IMR-90 (cell line): ENCODE data around the gene SYTL3. TPM values are rescaled to one million over a fixed set of nuclear protein-coding genes. Genes with fewer than 3 reads are reported as not detected.
A peak's percentile ranks its signal among the peaks of the same experiment; 100 is the strongest.

Experiments used
- ATAC-seq: fragments of 200-7000 bp; cut with Tn5 transposase; 2 replicates; pipeline ENCODE4 v1.9.1; 2020; ENCODE audit warnings: low read depth, mild to moderate bottlenecking, moderate library complexity
- BruUV-seq: library from RNA; stranded (reverse); fragments of 400-500 nt; replicated peaks from 2 replicates; lab custom pipeline; 2021; lab: Mats Ljungman, UMichigan
- CTCF ChIA-PET: fragments of 300-600 bp; formaldehyde crosslinking; extraction: SDS; loops from one replicate; lab custom pipeline; 2021; ENCODE audit warnings: antibody characterized with exemption; lab: Yijun Ruan, JAX
- POLR2A ChIA-PET: fragments of 300-600 bp; sonication (Branson Sonifier 250); formaldehyde crosslinking; loops from one replicate; lab custom pipeline; 2022; ENCODE audit warnings: antibody characterized with exemption; ENCODE audit not compliant: unreplicated experiment; lab: Charles Lee
- DNase-seq: peaks from one replicate; pipeline ENCODE4 v3.0.0; 2013
- H2AFZ ChIP-seq: replicated peaks from 2 replicates; pipeline ENCODE3; 2013; ENCODE audit warnings: low read length, mild to moderate bottlenecking; ENCODE audit not compliant: poor library complexity
- H2AK5ac ChIP-seq: 2 replicates; pipeline ENCODE4 v1.6.1; 2013; ENCODE audit warnings: low read depth, low read length, inconsistent platforms
- H2AK9ac ChIP-seq: replicated peaks from 2 replicates; pipeline ENCODE3; 2013; ENCODE audit warnings: mild to moderate bottlenecking, low read depth, low read length, moderate library complexity; ENCODE audit not compliant: poor library complexity
- H2BK120ac ChIP-seq: 2 replicates; pipeline ENCODE4 v1.6.1; 2013; ENCODE audit warnings: low read depth, low read length, inconsistent platforms
- H2BK15ac ChIP-seq: 3 replicates; pipeline ENCODE4 v1.6.1; 2013; ENCODE audit warnings: low read depth, low read length, inconsistent platforms
- H2BK20ac ChIP-seq: 2 replicates; pipeline ENCODE4 v1.6.1; 2013; ENCODE audit warnings: low read depth, mild to moderate bottlenecking, inconsistent platforms, low read length, moderate library complexity
- H2BK5ac ChIP-seq: 2 replicates; pipeline ENCODE4 v1.6.1; 2013; ENCODE audit warnings: mild to moderate bottlenecking, low read depth, low read length, inconsistent platforms; ENCODE audit not compliant: poor library complexity, severe bottlenecking
- H3K14ac ChIP-seq: replicated peaks from 2 replicates; pipeline ENCODE4 v1.6.1; 2013; ENCODE audit warnings: low read depth, low read length, inconsistent platforms
- H3K18ac ChIP-seq: 2 replicates; pipeline ENCODE4 v1.6.1; 2013; ENCODE audit warnings: low read depth, low read length, control low read depth
- H3K23ac ChIP-seq: 2 replicates; pipeline ENCODE4 v1.6.1; 2013; ENCODE audit warnings: low read depth, low read length, inconsistent platforms
- H3K27ac ChIP-seq: 2 replicates; pipeline ENCODE4 v1.5.1; 2013; ENCODE audit warnings: mild to moderate bottlenecking, control low read depth, low read length; ENCODE audit not compliant: insufficient read depth
- H3K27me3 ChIP-seq: 2 replicates; pipeline ENCODE4 v1.6.1; 2013; ENCODE audit warnings: low read length; ENCODE audit not compliant: control insufficient read depth, insufficient read depth
- H3K36me3 ChIP-seq: 2 replicates; pipeline ENCODE4 v1.6.1; 2013; ENCODE audit warnings: low read length, mixed read lengths; ENCODE audit not compliant: control insufficient read depth, insufficient read depth
- H3K4ac ChIP-seq: 2 replicates; pipeline ENCODE4 v1.6.1; 2013; ENCODE audit warnings: low read depth, low read length, inconsistent platforms
- H3K4me1 ChIP-seq: 2 replicates; pipeline ENCODE4 v1.6.1; 2013; ENCODE audit warnings: low read length, mixed read lengths; ENCODE audit not compliant: control insufficient read depth, insufficient read depth
- H3K4me2 ChIP-seq: 2 replicates; pipeline ENCODE4 v1.6.1; 2013; ENCODE audit warnings: low read depth, mild to moderate bottlenecking, control low read depth, low read length, moderate library complexity
- H3K4me3 ChIP-seq: 2 replicates; pipeline ENCODE4 v1.5.1; 2013; ENCODE audit warnings: low read depth, mild to moderate bottlenecking, control low read depth, low read length, moderate library complexity; ENCODE audit not compliant: insufficient read depth
- H3K56ac ChIP-seq: 2 replicates; pipeline ENCODE4 v1.6.1; 2013; ENCODE audit warnings: low read length, inconsistent platforms; ENCODE audit not compliant: insufficient read depth; ENCODE audit errors: extremely low read depth
- H3K79me1 ChIP-seq, 2 experiments: 2 replicates each; pipeline ENCODE4 v1.6.1; 2013; ENCODE audit warnings: low read length in 2 of 2, inconsistent platforms in 1 of 2, low read depth in 1 of 2
- H3K9ac ChIP-seq: 2 replicates; pipeline ENCODE4 v1.6.1; 2013; ENCODE audit warnings: low read depth, low read length, control low read depth
- H3K9me1 ChIP-seq: 2 replicates; pipeline ENCODE4 v1.6.1; 2013; ENCODE audit warnings: low read length, inconsistent platforms; ENCODE audit not compliant: insufficient read depth
- H3K9me3 ChIP-seq: 2 replicates; pipeline ENCODE4 v1.6.1; 2013; ENCODE audit warnings: low read length; ENCODE audit not compliant: control insufficient read depth, insufficient read depth
- H4K20me1 ChIP-seq: 2 replicates; pipeline ENCODE4 v1.6.1; 2013; ENCODE audit warnings: low read length, inconsistent platforms; ENCODE audit not compliant: insufficient read depth
- H4K5ac ChIP-seq: 2 replicates; pipeline ENCODE4 v1.6.1; 2013; ENCODE audit warnings: mild to moderate bottlenecking, low read depth, low read length, control low read depth
- H4K8ac ChIP-seq, 2 experiments: 2 replicates each; pipeline ENCODE4 v1.6.1; 2013; ENCODE audit warnings: low read depth in 2 of 2, low read length in 2 of 2, control low read depth in 1 of 2, inconsistent platforms in 1 of 2
- H4K91ac ChIP-seq: 2 replicates; pipeline ENCODE4 v1.6.1; 2013; ENCODE audit warnings: low read depth, low read length, inconsistent platforms; ENCODE audit not compliant: insufficient read depth
- BHLHE40 ChIP-seq: fragments of 150-350 bp; IDR thresholded peaks from 2 replicates; pipeline ENCODE4 v1.6.1; 2016; ENCODE audit warnings: mild to moderate bottlenecking, low read depth, low read length
- CEBPB ChIP-seq: IDR thresholded peaks from 2 replicates; pipeline ENCODE4 v1.6.1; 2012; ENCODE audit warnings: low read depth, low read length, improper control_type of control experiment
- FOS ChIP-seq: fragments of 150-350 bp; IDR thresholded peaks from 2 replicates; pipeline ENCODE4 v1.6.1; 2016; ENCODE audit warnings: low read depth, low read length
- MAFK ChIP-seq: IDR thresholded peaks from 2 replicates; pipeline ENCODE4 v1.6.1; 2012; ENCODE audit warnings: low read depth, low read length, improper control_type of control experiment
- MAZ ChIP-seq: IDR thresholded peaks from 2 replicates; pipeline ENCODE4 v1.6.1; 2012; ENCODE audit warnings: low read depth, mild to moderate bottlenecking, low read length, improper control_type of control experiment, moderate library complexity, borderline replicate concordance
- MXI1 ChIP-seq: IDR thresholded peaks from 2 replicates; pipeline ENCODE4 v1.6.1; 2012; ENCODE audit warnings: low read depth, mild to moderate bottlenecking, low read length, moderate library complexity, borderline replicate concordance
- NFE2L2 ChIP-seq: fragments of 150-350 bp; IDR thresholded peaks from 2 replicates; pipeline ENCODE4 v1.6.1; 2016; ENCODE audit warnings: low read depth, mild to moderate bottlenecking, low read length
- POLR2A ChIP-seq: IDR thresholded peaks from 2 replicates; pipeline ENCODE4 v1.6.1; 2012; ENCODE audit warnings: mild to moderate bottlenecking, low read depth, low read length
- RAD21 ChIP-seq: IDR thresholded peaks from 2 replicates; pipeline ENCODE4 v1.6.1; 2012; ENCODE audit warnings: low read length, improper control_type of control experiment
- RCOR1 ChIP-seq: IDR thresholded peaks from 2 replicates; pipeline ENCODE4 v1.6.1; 2012; ENCODE audit warnings: mild to moderate bottlenecking, low read length, improper control_type of control experiment; ENCODE audit not compliant: insufficient replicate concordance
- RFX5 ChIP-seq: IDR thresholded peaks from 2 replicates; pipeline ENCODE4 v1.8.0; 2012; ENCODE audit warnings: low read depth, mild to moderate bottlenecking, low read length, moderate library complexity
- SMC3 ChIP-seq: fragments of 150-350 bp; IDR thresholded peaks from 2 replicates; pipeline ENCODE4 v1.6.1; 2016; ENCODE audit warnings: low read depth, mild to moderate bottlenecking, antibody characterized with exemption, low read length, moderate library complexity
- WGBS, 2 experiments: methylation state at CpG; one replicate each; pipeline versions ENCODE4 v1.1.5 to v1.1.7; 2013; ENCODE audit warnings: missing lambda C conversion rate in 2 of 2; ENCODE audit not compliant: insufficient read length in 1 of 2; ENCODE audit errors: extremely low coverage in 2 of 2; 5-methylcytosine and 5-hydroxymethylcytosine counted together
- dilution Hi-C: fragments of 300-500 bp; cut with HindIII; formaldehyde crosslinking; loops from one replicate; pipeline ENCODE4 v1.14.3; 2018; ENCODE audit warnings: low sequenced_read_pairs; ENCODE audit not compliant: unreplicated experiment
- in situ Hi-C: fragments of 300-500 bp; cut with MboI; formaldehyde crosslinking; loops from 3 replicates; pipeline ENCODE4 v1.14.3; 2019; ENCODE audit warnings: low sequenced_read_pairs, inconsistent platforms, mixed read lengths
- intact Hi-C: fragments of 100-400 bp; cut with micrococcal nuclease; formaldehyde crosslinking; loops from 2 replicates; pipeline ENCODE4 v1.10.0; 2022
- polyA plus RNA-seq, 3 experiments: library from polyadenylated mRNA; depleted of rRNA; stranded (reverse); fragments of >200 nt; gene quantifications; 2 replicates each; pipeline ENCODE4 v1.2.3, GENCODE V29; 2012; ENCODE audit warnings: low replicate concordance in 1 of 3
- total RNA-seq: library from RNA; depleted of rRNA; stranded (reverse); fragments of >200 nt; gene quantifications from 2 replicates; pipeline ENCODE4 v1.2.3, GENCODE V29; 2012
- TF ChIP-seq, protein P1 (sequence below): conservative IDR thresholded peaks from 2 replicates; pipeline ENCODE4 v1.5.1; 2012; ENCODE audit warnings: mild to moderate bottlenecking, low read depth, low read length, improper control_type of control experiment
- TF ChIP-seq, protein P2 (sequence below): fragments of 150-350 bp; IDR thresholded peaks from 2 replicates; pipeline ENCODE4 v1.6.1; 2017; ENCODE audit warnings: mild to moderate bottlenecking, antibody characterized with exemption, low read length, low read depth
- TF ChIP-seq, protein P3 (sequence below): fragments of 150-350 bp; IDR thresholded peaks from 2 replicates; pipeline ENCODE4 v1.6.1; 2016; ENCODE audit warnings: low read depth, mild to moderate bottlenecking, low read length, moderate library complexity, borderline replicate concordance

Gene SYTL3
- total and polyA plus RNA-seq, 2 of the 4 experiments (the other 2 are of a cell fraction): 2.9 to 4.3 TPM

- Histone ChIP-seq H3K9me3 (no peaks in the 10 kb centered on the region), H3K79me1 (peaks cover 28 to 64% of the 10 kb centered on the region in 2 experiments), H4K5ac (no peak overlapping the region), H2BK120ac (no peak overlapping the region), H3K18ac (peak overlapping the region; percentile 2; the same call in 1 of the 2 replicates), H3K4ac (no peak overlapping the region), H2BK5ac (peak overlapping the region; percentile 55), H2BK15ac (no peak overlapping the region), H3K14ac (no peak overlapping the region), H2AK9ac (no peak overlapping the region), H4K91ac (no peak overlapping the region; the same call in 1 of the 2 replicates), H3K56ac (peak overlapping the region; percentile 5; the same call in 1 of the 2 replicates), H3K36me3 (peaks cover 15% of the 10 kb centered on the region), H3K23ac (peak overlapping the region; percentile 55; the same call in 1 of the 2 replicates), H2AK5ac (no peak overlapping the region), H3K27me3 (no peaks in the 10 kb centered on the region), H3K9ac (no peak overlapping the region), H3K9me1 (peaks cover 22% of the 10 kb centered on the region; the same call in 1 of the 2 replicates), H3K4me3 (peak overlapping the region; percentile 15; the same call in 1 of the 2 replicates), H4K8ac (peak overlapping the region; percentile 25 to 76; a peak in 1 of 4 replicates), H3K27ac (peak overlapping the region; percentile 68), H2AFZ (no peak overlapping the region), H3K4me2 (peak overlapping the region; percentile 76), H2BK20ac (no peak overlapping the region), H3K4me1 (peaks cover 22% of the 10 kb centered on the region), H4K20me1 (peaks cover 32% of the 10 kb centered on the region)
- POLR2A ChIA-PET: no interaction called here
- dilution Hi-C loops (no loop called here), in situ Hi-C loops (loop anchor here (25.0 kb wide), 1 partner anchor 1070 kb away; no protein-coding TSS in a partner anchor), intact Hi-C loops (no loop called here)
- CTCF ChIA-PET: no interaction called here
- no TSS peak for BruUV-seq
- DNase-seq (peak; percentile 96), ATAC-seq (peak; percentile 31)
- 31% methylated on average over 5 of the region's 8 CpGs; no CpG with 5 or more reads in 1 of the 2 experiments for WGBS, 2 experiments
- TF ChIP-seq BHLHE40 (peak; percentile 54), CEBPB (no peak), POLR2A (no peak), MXI1 (peak; percentile 68; the same call in 1 of the 2 replicates), RAD21 (no peak), FOS (peak; percentile 69), MAZ (no peak), MAFK (peak; percentile 25; the same call in 1 of the 2 replicates), SMC3 (no peak), NFE2L2 (peak; percentile 43; the same call in 1 of the 2 replicates), RFX5 (no peak), RCOR1 (no peak)
- TF ChIP-seq, protein P1, sequence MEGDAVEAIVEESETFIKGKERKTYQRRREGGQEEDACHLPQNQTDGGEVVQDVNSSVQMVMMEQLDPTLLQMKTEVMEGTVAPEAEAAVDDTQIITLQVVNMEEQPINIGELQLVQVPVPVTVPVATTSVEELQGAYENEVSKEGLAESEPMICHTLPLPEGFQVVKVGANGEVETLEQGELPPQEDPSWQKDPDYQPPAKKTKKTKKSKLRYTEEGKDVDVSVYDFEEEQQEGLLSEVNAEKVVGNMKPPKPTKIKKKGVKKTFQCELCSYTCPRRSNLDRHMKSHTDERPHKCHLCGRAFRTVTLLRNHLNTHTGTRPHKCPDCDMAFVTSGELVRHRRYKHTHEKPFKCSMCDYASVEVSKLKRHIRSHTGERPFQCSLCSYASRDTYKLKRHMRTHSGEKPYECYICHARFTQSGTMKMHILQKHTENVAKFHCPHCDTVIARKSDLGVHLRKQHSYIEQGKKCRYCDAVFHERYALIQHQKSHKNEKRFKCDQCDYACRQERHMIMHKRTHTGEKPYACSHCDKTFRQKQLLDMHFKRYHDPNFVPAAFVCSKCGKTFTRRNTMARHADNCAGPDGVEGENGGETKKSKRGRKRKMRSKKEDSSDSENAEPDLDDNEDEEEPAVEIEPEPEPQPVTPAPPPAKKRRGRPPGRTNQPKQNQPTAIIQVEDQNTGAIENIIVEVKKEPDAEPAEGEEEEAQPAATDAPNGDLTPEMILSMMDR: no peak
- TF ChIP-seq, protein P2, sequence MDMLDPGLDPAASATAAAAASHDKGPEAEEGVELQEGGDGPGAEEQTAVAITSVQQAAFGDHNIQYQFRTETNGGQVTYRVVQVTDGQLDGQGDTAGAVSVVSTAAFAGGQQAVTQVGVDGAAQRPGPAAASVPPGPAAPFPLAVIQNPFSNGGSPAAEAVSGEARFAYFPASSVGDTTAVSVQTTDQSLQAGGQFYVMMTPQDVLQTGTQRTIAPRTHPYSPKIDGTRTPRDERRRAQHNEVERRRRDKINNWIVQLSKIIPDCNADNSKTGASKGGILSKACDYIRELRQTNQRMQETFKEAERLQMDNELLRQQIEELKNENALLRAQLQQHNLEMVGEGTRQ: no peak
- TF ChIP-seq, protein P3, sequence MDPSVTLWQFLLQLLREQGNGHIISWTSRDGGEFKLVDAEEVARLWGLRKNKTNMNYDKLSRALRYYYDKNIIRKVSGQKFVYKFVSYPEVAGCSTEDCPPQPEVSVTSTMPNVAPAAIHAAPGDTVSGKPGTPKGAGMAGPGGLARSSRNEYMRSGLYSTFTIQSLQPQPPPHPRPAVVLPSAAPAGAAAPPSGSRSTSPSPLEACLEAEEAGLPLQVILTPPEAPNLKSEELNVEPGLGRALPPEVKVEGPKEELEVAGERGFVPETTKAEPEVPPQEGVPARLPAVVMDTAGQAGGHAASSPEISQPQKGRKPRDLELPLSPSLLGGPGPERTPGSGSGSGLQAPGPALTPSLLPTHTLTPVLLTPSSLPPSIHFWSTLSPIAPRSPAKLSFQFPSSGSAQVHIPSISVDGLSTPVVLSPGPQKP: no peak
These were observed 7.7 kb upstream of the SYTL3 start for GRCh38 chr6:158642097-158642601.
